DND-41 (cell line): Measurements from ENCODE around the gene SLC15A5.

ENCODE experiments used
- EZH2 ChIP-seq: IDR thresholded peaks from 3 replicates; pipeline ENCODE4 v1.6.1; 2012; ENCODE audit warnings: borderline replicate concordance, low read depth, mild to moderate bottlenecking, moderate library complexity, low read length, inconsistent platforms; ENCODE audit not compliant: severe bottlenecking
- TF ChIP-seq, protein P1 (sequence below): IDR thresholded peaks from 2 replicates; pipeline ENCODE4 v1.5.1; 2012; ENCODE audit warnings: borderline replicate concordance, low read length, moderate library complexity, mild to moderate bottlenecking; ENCODE audit not compliant: poor library complexity, severe bottlenecking; ENCODE audit errors: extremely low read depth

DNA sequence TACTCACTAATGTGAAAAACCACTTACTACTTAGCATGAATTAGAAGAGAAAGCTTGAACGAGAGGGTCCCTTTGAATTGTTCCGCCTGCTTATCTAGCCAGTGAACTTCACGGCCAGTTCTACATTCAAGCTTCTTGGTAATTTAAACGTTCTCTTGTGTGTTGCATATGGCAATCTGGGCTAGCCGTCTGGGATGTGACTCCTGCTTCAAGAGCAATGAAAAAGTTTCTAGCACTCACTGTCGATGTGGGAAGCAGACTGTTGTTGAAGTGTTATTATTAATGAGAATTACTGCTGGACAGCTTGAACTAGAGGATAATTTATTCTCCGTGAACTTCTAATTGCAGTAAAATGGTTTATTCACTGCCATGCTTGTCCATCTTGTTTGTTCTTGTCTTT lies 93.9 kb downstream of the SLC15A5 start:
- TF ChIP-seq, protein P1, sequence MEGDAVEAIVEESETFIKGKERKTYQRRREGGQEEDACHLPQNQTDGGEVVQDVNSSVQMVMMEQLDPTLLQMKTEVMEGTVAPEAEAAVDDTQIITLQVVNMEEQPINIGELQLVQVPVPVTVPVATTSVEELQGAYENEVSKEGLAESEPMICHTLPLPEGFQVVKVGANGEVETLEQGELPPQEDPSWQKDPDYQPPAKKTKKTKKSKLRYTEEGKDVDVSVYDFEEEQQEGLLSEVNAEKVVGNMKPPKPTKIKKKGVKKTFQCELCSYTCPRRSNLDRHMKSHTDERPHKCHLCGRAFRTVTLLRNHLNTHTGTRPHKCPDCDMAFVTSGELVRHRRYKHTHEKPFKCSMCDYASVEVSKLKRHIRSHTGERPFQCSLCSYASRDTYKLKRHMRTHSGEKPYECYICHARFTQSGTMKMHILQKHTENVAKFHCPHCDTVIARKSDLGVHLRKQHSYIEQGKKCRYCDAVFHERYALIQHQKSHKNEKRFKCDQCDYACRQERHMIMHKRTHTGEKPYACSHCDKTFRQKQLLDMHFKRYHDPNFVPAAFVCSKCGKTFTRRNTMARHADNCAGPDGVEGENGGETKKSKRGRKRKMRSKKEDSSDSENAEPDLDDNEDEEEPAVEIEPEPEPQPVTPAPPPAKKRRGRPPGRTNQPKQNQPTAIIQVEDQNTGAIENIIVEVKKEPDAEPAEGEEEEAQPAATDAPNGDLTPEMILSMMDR: no peak
- TF ChIP-seq EZH2: no peak
